ENCODE measurements around the gene PNKD. TPM values are rescaled to one million over a fixed set of nuclear protein-coding genes. Genes with fewer than 3 reads are reported as not detected.
A peak's percentile ranks its signal among the peaks of the same experiment; 100 is the strongest.

The PNKD gene
- total RNA-seq, 4 donors from 2014 or later, result 40.3 to 74.1 (median 56.5) TPM

GRCh38 chr2:218344090-218344754, 73.9 kb downstream of the PNKD start:
- H3K27me3 ChIP-seq, result no peaks in the 10 kb centered on the region
- H3K36me3 ChIP-seq, result peaks cover 0 to 6% (median 2%) of the 10 kb centered on the region in 4 donors
- DNase-seq (ENCODE audit: extremely low spot score), result no peak
- intact Hi-C loops (cut with DNase I), result no loop called here
- H3K4me3 ChIP-seq, result no peak overlapping the region
- H3K27ac ChIP-seq (replicated peaks in 1 of 4), result no peak overlapping the region
- no peaks in the 10 kb centered on the region for H3K4me1 ChIP-seq
- 100% methylated on average over 10 of the region's 12 CpGs for WGBS
- no peaks in the 10 kb centered on the region for H3K9me3 ChIP-seq
- TF ChIP-seq EP300 (IDR thresholded peaks at IDR 0.05), result no peak
- no peak for TF ChIP-seq POLR2AphosphoS5 (IDR thresholded peaks at IDR 0.05)
- TF ChIP-seq CTCF (IDR thresholded peaks at IDR 0.05), result no peak

- Histone ChIP-seq H3K4me1 (no peaks in the 10 kb centered on the region), H3K27ac (replicated peaks in 1 of 4) (no peak overlapping the region), H3K36me3 (peaks cover 0 to 6% (median 2%) of the 10 kb centered on the region in 4 donors), H3K4me3 (no peak overlapping the region), H3K9me3 (no peaks in the 10 kb centered on the region), H3K27me3 (no peaks in the 10 kb centered on the region)
- TF ChIP-seq POLR2AphosphoS5 (IDR thresholded peaks at IDR 0.05), result no peak
- intact Hi-C loops (cut with DNase I), result no loop called here
- peak; percentile 62 for DNase-seq (ENCODE audit: extremely low spot score)
- WGBS, result 97% methylated on average over 22 of the region's 22 CpGs
These were observed 74.6 kb downstream of the PNKD start for GRCh38 chr2:218344755-218345417.

DNA sequence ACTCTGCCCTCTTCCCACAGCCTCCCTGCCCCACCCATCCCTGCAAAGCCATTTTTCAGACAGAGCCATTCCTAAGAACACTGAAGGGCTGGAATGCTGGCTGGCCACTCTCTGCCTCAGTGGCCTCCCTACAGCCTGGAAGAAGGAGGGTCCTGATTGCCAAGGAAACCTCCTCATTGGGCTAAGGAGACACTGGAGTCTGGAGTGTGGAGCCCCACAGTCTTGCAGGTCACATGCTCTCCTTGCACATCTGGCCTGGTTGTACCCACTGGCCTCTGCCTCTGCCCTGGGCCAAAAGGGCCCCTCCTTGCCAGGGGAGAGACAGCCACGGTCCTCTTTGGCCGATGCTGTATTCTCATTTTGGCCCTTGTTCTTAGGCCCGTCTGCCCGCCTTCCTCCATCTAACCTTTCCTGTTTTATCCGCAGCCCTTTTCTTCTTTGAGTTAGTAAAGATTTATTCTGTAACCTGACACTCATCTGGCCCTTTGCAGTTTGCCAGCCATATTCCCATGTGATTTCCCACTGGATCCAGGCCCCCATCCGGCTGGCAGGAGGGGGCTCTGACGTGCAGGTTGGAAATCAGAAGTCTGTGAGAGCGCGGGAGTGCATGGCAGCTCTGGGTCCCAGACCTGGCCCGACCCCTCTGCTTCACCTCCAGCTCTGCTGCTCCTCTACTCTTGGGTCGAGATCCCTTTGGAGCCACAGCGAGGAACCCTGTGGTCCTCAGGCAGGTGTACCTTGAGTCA, 75.3 kb downstream of the PNKD start:
- Histone ChIP-seq H3K27me3 (no peaks in the 10 kb centered on the region), H3K27ac (replicated peaks in 1 of 4) (no peak overlapping the region)

GRCh38 chr2:218347172-218347571, 76.9 kb downstream of the PNKD start:
- H3K27ac ChIP-seq (replicated peaks in 1 of 4), result no peak overlapping the region
- 91% methylated on average over 5 of the region's 5 CpGs for WGBS
- no peaks in the 10 kb centered on the region for H3K27me3 ChIP-seq
- TF ChIP-seq CTCF (IDR thresholded peaks at IDR 0.05) (no peak), EP300 (IDR thresholded peaks at IDR 0.05) (no peak), POLR2AphosphoS5 (IDR thresholded peaks at IDR 0.05) (no peak), POLR2A (IDR thresholded peaks at IDR 0.05; ENCODE audit: low read depth) (no peak)
- no peak overlapping the region for H3K4me3 ChIP-seq
- H3K9me3 ChIP-seq, result peaks cover 0 to 12% (median 2%) of the 10 kb centered on the region in 4 donors
- no peaks in the 10 kb centered on the region for H3K4me1 ChIP-seq
- H3K36me3 ChIP-seq, result peaks cover 0 to 6% (median 0%) of the 10 kb centered on the region in 4 donors
- no peak for DNase-seq (ENCODE audit: extremely low spot score)
- intact Hi-C loops (cut with DNase I), result no loop called here

More for the DNA sequence above, 75.3 kb downstream of the PNKD start:
- no peak for TF ChIP-seq CTCF (IDR thresholded peaks at IDR 0.05)
- TF ChIP-seq EP300 (IDR thresholded peaks at IDR 0.05), result no peak
- no peak for TF ChIP-seq POLR2A (IDR thresholded peaks at IDR 0.05; ENCODE audit: low read depth)
- TF ChIP-seq POLR2AphosphoS5 (IDR thresholded peaks at IDR 0.05), result no peak
- H3K4me3 ChIP-seq, result no peak overlapping the region
- 90% methylated on average over 12 of the region's 12 CpGs for WGBS
- H3K36me3 ChIP-seq, result peaks cover 0 to 6% (median under 1%) of the 10 kb centered on the region in 4 donors
- no peak for DNase-seq (ENCODE audit: extremely low spot score)
- H3K9me3 ChIP-seq, result no peaks in the 10 kb centered on the region
- H3K4me1 ChIP-seq, result no peaks in the 10 kb centered on the region
- intact Hi-C loops (cut with DNase I), result no loop called here

- 92% methylated on average over 13 of the region's 14 CpGs for WGBS
- peaks cover 0 to 14% (median 2%) of the 10 kb centered on the region in 4 donors for H3K9me3 ChIP-seq
- no peak overlapping the region for H3K27ac ChIP-seq (replicated peaks in 1 of 4)
- H3K4me1 ChIP-seq, result peaks cover 0 to 10% (median 8%) of the 10 kb centered on the region in 4 donors
- intact Hi-C loops (cut with DNase I), result no loop called here
- no peak for DNase-seq (ENCODE audit: extremely low spot score)
- no peaks in the 10 kb centered on the region for H3K27me3 ChIP-seq
- TF ChIP-seq POLR2A (IDR thresholded peaks at IDR 0.05; ENCODE audit: low read depth), result no peak
- no peak for TF ChIP-seq CTCF (IDR thresholded peaks at IDR 0.05)
- TF ChIP-seq POLR2AphosphoS5 (IDR thresholded peaks at IDR 0.05), result no peak
- no peak for TF ChIP-seq EP300 (IDR thresholded peaks at IDR 0.05)
- H3K4me3 ChIP-seq, result no peak overlapping the region
- no peaks in the 10 kb centered on the region for H3K36me3 ChIP-seq
These were observed 83.7 kb downstream of the PNKD start for GRCh38 chr2:218354045-218354444.

Measured in esophagus muscularis mucosa (tissue), 4 donors.